Tibial artery (tissue), 4 donors: Measurements from ENCODE around the gene ACLY.
A peak's percentile ranks its signal among the peaks of the same experiment; 100 is the strongest.

Experiments used
- DNase-seq, 2 donors: peaks; one replicate each; pipeline ENCODE4 v3.0.0-alpha.2; 2019
- H3K27ac ChIP-seq, 2 donors: fragments of 200-600 bp; sonication (generic) in 1 of 2; 1 replicate in 1 of 2; 2 replicates in 1 of 2; pipeline ENCODE4 v1.5.1; 2018 to 2019; ENCODE audit warnings: mild to moderate bottlenecking in 1 of 2
- H3K27me3 ChIP-seq, 2 donors: fragments of 200-600 bp; sonication (generic) in 1 of 2; one replicate each; pipeline versions ENCODE4 v1.5.1 to v1.6.0; 2016 to 2019
- H3K36me3 ChIP-seq, 3 donors: fragments of 200-600 bp; sonication (generic) in 2 of 3; one replicate each; pipeline ENCODE4 v1.5.1; 2016 to 2019; ENCODE audit warnings: mild to moderate bottlenecking in 2 of 3
- H3K4me1 ChIP-seq, 4 donors: fragments of 200-600 bp; sonication (generic) in 2 of 4; 1 replicate in 3 of 4; 2 replicates in 1 of 4; pipeline ENCODE4 v1.5.1; 2016 to 2019
- H3K4me3 ChIP-seq, 2 donors: fragments of 200-600 bp; sonication (generic) in 1 of 2; 1 replicate in 1 of 2; 2 replicates in 1 of 2; pipeline ENCODE4 v1.5.1; 2018 to 2019; ENCODE audit warnings: mild to moderate bottlenecking in 2 of 2
- H3K9me3 ChIP-seq, 3 donors: fragments of 200-600 bp; sonication (generic) in 1 of 3; one replicate each; pipeline ENCODE4 v1.5.1; 2016 to 2019
- intact Hi-C: fragments of 100-400 bp; cut with DNase I; formaldehyde crosslinking; loops from one replicate; pipeline ENCODE4 v1.15.0; 2023; ENCODE audit warnings: low total_unique reads
- TF ChIP-seq, protein P1 (sequence below), 2 experiments: fragments of 200-600 bp in 1 of 2; fragments of 450-650 bp in 1 of 2; IDR thresholded peaks; one replicate each; pipeline ENCODE4 v1.5.1; 2017 to 2019; ENCODE audit warnings: antibody characterized with exemption in 2 of 2, mild to moderate bottlenecking in 1 of 2, moderate library complexity in 1 of 2

Gene ACLY

DNA sequence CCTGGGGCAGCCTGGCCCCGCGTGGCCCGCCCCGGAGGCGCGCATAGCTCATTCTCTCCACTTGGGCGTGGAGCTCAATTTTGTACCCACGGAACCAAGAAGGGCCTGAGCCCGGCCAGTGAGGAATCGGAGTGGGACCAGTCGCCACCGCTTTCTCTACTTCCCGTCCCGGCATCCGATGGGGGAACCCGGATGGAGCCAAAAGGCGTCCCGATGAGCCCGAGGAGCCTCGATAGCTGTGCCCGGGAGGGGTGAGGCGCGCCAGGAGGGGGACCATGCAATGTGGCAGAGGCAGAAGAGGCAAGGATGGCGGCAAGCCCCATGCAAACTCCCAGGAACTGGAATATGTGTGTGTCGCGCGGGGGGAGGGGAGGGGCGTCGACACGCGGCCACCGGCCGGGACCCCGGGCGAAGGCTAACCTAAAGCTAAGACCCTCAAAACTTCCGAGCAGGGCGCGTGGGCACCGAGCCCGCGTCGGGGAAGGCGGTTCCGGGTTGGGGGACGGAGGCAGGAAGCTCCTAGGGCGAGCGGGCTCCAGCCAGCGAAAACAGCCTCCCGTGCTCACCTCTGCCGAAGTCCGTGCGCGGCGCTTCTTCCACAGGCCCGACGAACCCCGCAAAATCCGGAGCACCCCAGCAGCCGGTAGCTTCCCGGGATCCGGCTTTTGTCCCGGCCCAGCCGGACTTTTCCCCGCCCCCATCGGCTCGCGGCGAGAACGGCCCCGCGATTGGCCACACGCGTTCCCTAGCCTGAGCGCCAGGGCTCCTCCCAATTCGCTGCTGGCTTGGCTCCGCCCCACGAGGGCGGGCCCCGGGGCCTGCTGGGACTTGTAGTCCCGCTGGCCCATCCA, at the start of gene ACLY:
Gene ACLY, minus strand, starts transcription at position 638 of the 851 bp plus-strand sequence. CDS start 5,078 bp downstream, outside the sequence.
- TF ChIP-seq, protein P1, sequence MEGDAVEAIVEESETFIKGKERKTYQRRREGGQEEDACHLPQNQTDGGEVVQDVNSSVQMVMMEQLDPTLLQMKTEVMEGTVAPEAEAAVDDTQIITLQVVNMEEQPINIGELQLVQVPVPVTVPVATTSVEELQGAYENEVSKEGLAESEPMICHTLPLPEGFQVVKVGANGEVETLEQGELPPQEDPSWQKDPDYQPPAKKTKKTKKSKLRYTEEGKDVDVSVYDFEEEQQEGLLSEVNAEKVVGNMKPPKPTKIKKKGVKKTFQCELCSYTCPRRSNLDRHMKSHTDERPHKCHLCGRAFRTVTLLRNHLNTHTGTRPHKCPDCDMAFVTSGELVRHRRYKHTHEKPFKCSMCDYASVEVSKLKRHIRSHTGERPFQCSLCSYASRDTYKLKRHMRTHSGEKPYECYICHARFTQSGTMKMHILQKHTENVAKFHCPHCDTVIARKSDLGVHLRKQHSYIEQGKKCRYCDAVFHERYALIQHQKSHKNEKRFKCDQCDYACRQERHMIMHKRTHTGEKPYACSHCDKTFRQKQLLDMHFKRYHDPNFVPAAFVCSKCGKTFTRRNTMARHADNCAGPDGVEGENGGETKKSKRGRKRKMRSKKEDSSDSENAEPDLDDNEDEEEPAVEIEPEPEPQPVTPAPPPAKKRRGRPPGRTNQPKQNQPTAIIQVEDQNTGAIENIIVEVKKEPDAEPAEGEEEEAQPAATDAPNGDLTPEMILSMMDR (IDR thresholded peaks at IDR 0.05) = no peak
- no peaks in the 10 kb centered on the region for H3K9me3 ChIP-seq
- H3K27me3 ChIP-seq = no peaks in the 10 kb centered on the region
- H3K36me3 ChIP-seq = peaks cover 0 to 3% (median 3%) of the 10 kb centered on the region in 3 donors
- H3K4me3 ChIP-seq = peak within 1 kb of the TSS; percentile 91 to 100
- peak; percentile 96 to 98 for DNase-seq
- intact Hi-C loops = no loop called here
- H3K4me1 ChIP-seq = peaks cover 0 to 41% (median 20%) of the 10 kb centered on the region in 4 donors
- peak within 1 kb of the TSS; percentile 81 to 94 for H3K27ac ChIP-seq

DNA sequence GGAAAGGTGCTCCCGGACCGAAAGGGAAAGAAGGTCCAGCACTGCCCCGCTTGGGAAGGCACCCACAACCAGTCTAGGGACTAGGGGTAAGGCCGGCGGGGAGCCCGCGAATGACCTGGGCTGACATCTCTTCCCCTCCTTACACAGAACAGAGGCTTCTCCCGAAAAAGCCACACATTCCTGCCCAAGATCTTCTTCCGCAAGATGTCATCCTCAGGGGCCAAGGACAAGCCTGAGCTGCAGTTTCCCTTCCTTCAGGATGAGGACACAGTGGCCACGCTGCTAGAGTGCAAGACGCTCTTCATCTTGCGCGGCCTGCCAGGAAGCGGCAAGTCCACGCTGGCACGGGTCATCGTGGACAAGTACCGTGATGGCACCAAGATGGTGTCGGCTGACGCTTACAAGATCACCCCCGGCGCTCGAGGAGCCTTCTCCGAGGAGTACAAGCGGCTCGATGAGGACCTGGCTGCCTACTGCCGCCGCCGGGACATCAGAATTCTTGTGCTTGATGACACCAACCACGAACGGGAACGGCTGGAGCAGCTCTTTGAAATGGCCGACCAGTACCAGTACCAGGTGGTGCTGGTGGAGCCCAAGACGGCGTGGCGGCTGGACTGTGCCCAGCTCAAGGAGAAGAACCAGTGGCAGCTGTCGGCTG, 49.3 kb upstream of the ACLY start:
- H3K4me1 ChIP-seq = peaks cover 0 to 60% (median 28%) of the 10 kb centered on the region in 4 donors
- H3K9me3 ChIP-seq = no peaks in the 10 kb centered on the region
- intact Hi-C loops = loop anchor here (10.0 kb wide), 1 partner anchor 147 kb away; the partner anchor contains the start of gene DHX58
- no peak for DNase-seq
- H3K27me3 ChIP-seq = no peaks in the 10 kb centered on the region
- H3K4me3 ChIP-seq = peak overlapping the region; percentile 70 to 90
- peaks cover 5 to 46% (median 15%) of the 10 kb centered on the region in 3 donors for H3K36me3 ChIP-seq
- TF ChIP-seq, protein P1 (IDR thresholded peaks at IDR 0.05) = no peak
- peak overlapping the region; percentile 87 to 93 for H3K27ac ChIP-seq

DNA sequence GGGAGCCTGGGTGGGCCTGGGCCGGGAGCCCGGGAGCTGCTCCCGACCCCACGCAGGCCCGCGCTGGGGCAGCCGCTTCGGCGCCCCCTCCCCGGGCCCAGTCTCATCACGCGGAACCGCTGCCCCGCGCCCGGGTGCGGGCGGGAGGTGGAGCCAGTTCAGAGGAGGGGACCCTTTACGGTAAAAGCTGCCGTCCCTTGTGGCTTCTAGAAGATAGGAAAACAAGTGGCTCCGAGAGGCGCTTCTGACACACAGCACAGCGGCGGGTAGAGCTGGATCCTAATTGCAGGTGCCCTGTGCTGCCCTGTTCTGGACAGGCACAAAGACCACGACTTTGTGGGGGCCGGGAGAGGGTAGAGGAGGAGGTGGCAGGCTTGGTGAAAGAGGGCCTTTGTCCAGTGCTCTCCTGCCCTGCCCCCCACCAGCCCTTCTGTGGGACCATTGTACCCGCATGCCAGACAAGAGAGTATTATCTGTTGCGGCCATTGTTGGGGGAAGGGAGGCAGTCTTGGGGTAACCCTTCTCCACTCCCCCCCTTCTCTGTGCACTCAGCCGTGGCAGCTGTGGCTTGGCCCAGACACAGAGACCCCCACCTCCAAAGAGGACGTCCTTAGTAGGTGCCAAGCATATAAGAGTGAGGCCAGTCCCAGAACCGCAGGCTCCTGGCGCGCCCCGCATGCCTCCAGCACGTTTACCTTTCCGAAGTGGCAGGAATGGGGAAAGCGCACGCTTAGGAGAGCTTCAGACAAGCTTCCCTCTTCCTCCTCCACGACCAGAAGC, 48.6 kb upstream of the ACLY start:
- peaks cover 0 to 38% (median 8%) of the 10 kb centered on the region in 3 donors for H3K36me3 ChIP-seq
- no peaks in the 10 kb centered on the region for H3K27me3 ChIP-seq
- H3K9me3 ChIP-seq = no peaks in the 10 kb centered on the region
- peaks cover 0 to 57% (median 28%) of the 10 kb centered on the region in 4 donors for H3K4me1 ChIP-seq
- H3K27ac ChIP-seq = peak overlapping the region; percentile 87 to 93
- peak overlapping the region; percentile 70 to 90 for H3K4me3 ChIP-seq
- intact Hi-C loops = loop anchor here (10.0 kb wide), 1 partner anchor 147 kb away; the partner anchor contains the start of gene DHX58
- TF ChIP-seq, protein P1 (IDR thresholded peaks at IDR 0.05) = no peak
- DNase-seq = no peak

DNA sequence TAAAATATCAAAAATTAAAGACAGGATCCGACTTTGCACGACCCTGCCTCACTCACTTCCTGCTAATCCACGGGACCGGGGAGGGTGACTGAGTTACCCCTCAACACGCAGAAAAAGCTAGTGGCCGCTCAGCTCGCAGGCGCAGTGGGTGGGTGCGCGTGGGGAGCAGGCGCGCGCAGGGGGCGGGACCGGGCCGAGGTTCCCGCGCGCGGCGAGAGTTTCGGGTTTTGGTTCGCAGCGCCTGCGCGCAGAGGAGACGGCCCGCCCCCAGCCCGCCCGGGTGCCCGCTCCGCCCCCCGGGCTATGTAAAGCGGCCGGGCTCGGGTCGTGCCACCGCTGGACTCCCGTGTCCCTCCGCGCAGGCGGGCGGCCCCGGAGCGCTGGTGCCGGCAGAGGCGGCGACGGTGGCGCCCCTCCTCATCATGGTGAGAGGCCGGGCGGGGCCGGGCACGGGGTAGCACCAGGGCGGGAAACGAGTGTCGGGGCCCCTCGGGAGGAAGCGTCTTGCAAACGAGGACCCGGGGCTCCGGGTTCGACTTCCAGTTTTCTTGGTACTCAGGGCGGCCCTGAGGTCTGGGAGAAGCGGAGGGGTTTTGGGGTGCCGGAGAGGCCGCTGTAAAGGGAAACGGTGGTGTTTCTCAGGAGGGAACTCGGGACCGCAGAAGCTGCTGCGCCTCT, 47.9 kb upstream of the ACLY start, which contains the start of gene CNP:
Gene CNP, plus strand, starts transcription at position 333 of the 678 bp plus-strand sequence. Its CDS starts 90 bp downstream, at position 423.
- DNase-seq = peak; percentile 92 to 97
- intact Hi-C loops = loop anchor here (10.0 kb wide), 1 partner anchor 148 kb away; the partner anchor contains the start of gene DHX58
- peak within 1 kb of the TSS; percentile 70 to 90 for H3K4me3 ChIP-seq
- no peaks in the 10 kb centered on the region for H3K27me3 ChIP-seq
- TF ChIP-seq, protein P1 (IDR thresholded peaks at IDR 0.05) = no peak
- H3K27ac ChIP-seq = peak within 1 kb of the TSS; percentile 87 to 93
- no peaks in the 10 kb centered on the region for H3K9me3 ChIP-seq
- peaks cover 0 to 49% (median 28%) of the 10 kb centered on the region in 4 donors for H3K4me1 ChIP-seq
- H3K36me3 ChIP-seq = peaks cover 0 to 31% (median 5%) of the 10 kb centered on the region in 3 donors
